HCT116 (cell line): ENCODE data around the gene ACOX3.

Experiments
- CEBPB ChIP-seq: IDR thresholded peaks from 2 replicates; pipeline ENCODE4 v1.6.1; 2012; ENCODE audit warnings: low read depth
- CTCF ChIP-seq, 3 experiments: fragments of 200-600 bp in 1 of 3; sonication (generic) in 1 of 3; IDR thresholded peaks in 2 of 3; conservative IDR thresholded peaks in 1 of 3; 2 replicates each; pipeline ENCODE4 v1.5.1; 2012 to 2017; ENCODE audit warnings: low read depth in 2 of 3, low read length in 2 of 3, antibody characterized with exemption in 1 of 3, borderline replicate concordance in 1 of 3, control low read depth in 1 of 3, mild to moderate bottlenecking in 1 of 3, mixed read lengths in 1 of 3, mixed run types in 1 of 3, moderate library complexity in 1 of 3; ENCODE audit not compliant: insufficient read depth in 1 of 3
- EZH2 ChIP-seq: fragments of 200-600 bp; sonication (generic); IDR thresholded peaks from 2 replicates; pipeline ENCODE4 v1.6.1; 2017; ENCODE audit warnings: antibody characterized with exemption, mixed run types
- EZH2phosphoT487 ChIP-seq: fragments of 200-600 bp; IDR thresholded peaks from 2 replicates; pipeline ENCODE4 v1.6.1; 2018; ENCODE audit warnings: antibody characterized with exemption, borderline replicate concordance
- MAX ChIP-seq: IDR thresholded peaks from 2 replicates; pipeline ENCODE4 v1.6.1; 2012
- POLR2A ChIP-seq: IDR thresholded peaks from 2 replicates; pipeline ENCODE4 v1.7.0; 2011; ENCODE audit warnings: borderline replicate concordance; ENCODE audit not compliant: insufficient read depth, insufficient read length; ENCODE audit errors: extremely low read depth
- POLR2AphosphoS5 ChIP-seq: IDR thresholded peaks from 2 replicates; pipeline ENCODE4 v1.6.1; 2011; ENCODE audit warnings: mild to moderate bottlenecking, low read depth, low read length, moderate library complexity
- RAD21 ChIP-seq: IDR thresholded peaks from 2 replicates; pipeline ENCODE4 v1.6.1; 2012; ENCODE audit warnings: low read depth, mild to moderate bottlenecking
- TCF7L2 ChIP-seq: IDR thresholded peaks from 2 replicates; pipeline ENCODE4 v1.7.0; 2011; ENCODE audit warnings: borderline replicate concordance, inconsistent platforms; ENCODE audit not compliant: insufficient read depth, insufficient read length; ENCODE audit errors: extremely low read depth
- ZNF274 ChIP-seq: fragments of 200-500 bp; sonication (Bioruptor generic); IDR thresholded peaks from 2 replicates; pipeline ENCODE4 v1.6.1; 2014; ENCODE audit warnings: mild to moderate bottlenecking, low read depth, low read length, inconsistent platforms

DNA sequence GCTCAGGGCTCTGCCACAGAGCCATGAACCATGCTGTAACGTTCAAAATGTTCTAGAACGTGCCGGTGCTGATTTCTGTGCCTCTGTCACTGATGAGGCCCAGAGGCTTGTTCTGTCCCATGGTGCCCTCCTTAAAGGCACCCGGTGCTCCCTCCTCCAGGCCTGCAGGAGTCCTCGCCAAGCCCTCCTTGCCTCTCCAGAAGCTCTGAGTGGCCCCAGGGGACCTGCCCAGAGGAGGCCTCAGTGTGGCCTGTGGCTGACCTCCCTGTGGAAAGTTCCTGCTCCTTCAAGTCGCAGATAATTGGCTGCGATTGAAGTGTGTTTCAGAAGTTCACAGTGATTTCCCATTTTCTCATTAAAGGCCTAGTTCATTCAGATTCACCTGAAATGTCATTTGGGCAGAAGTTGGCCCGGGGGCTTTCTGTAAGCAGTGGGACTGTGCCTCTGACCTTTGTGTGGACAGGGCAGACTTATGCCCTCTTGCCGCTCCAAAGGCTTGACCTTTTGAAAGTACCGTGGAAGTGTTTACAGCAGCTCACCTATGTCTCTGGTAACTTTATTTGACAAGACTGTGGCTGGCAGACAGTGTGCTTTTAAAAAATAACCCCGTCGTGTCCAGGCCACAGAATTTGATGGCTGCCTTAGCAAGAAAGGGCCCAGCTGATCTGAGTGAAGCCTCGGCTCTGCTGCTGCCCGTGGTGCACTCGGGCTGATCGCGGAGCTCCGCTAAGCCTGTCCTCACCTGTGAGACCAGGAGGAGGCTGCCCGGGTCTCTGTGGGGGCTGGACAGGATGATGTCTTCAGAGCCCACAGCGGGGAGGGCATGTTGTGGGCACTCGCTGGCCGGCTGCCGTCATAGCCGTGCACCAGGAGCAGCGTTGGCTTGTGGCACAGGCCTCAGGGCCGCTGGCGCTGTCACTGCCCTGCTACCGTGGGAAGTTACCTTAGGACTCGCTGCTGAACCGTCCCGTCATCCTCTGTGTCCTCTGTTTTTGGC lies 25.4 kb upstream of the ACOX3 start:
- TF ChIP-seq POLR2A (no peak), ZNF274 (no peak), CTCF (IDR thresholded peaks at IDR 0.05 in 2 of 3, conservative IDR thresholded peaks at IDR 0.05 in 1 of 3; ENCODE audit: borderline replicate concordance in 1 of 3, insufficient read depth in 1 of 3, low read depth in 2 of 3, low read length in 2 of 3) (no peak), TCF7L2 (no peak), EZH2 (no peak), POLR2AphosphoS5 (no peak), EZH2phosphoT487 (no peak), CEBPB (no peak), MAX (no peak), RAD21 (no peak)
